Adipose tissue (tissue), 3 donors: ENCODE data around the gene HS2ST1. TPM values are rescaled to one million over a fixed set of nuclear protein-coding genes. Genes with fewer than 3 reads are reported as not detected.

Source experiments
- H3K27ac ChIP-seq: one replicate; pipeline ENCODE4 v1.5.1; 2013; ENCODE audit warnings: low read depth, low read length
- WGBS, 3 donors: extraction: QIAGEN DNeasy Blood & Tissue Kit; methylation state at CpG; one replicate each; pipeline ENCODE4 v1.1.7; 2013; 5-methylcytosine and 5-hydroxymethylcytosine counted together
- polyA plus RNA-seq, 3 donors: library from polyadenylated mRNA; stranded (reverse); fragments of 200-250 nt; gene quantifications; one replicate each; pipeline ENCODE4 v1.2.3, GENCODE V29; 2013
- donor health status: healthy with polysubstance abuse.
- donor health status: Bipolar disorder and iron deficiency.
- donor health status: healthy.

Gene HS2ST1
- polyA plus RNA-seq, 3 donors, result 4.6 to 7.0 (median 4.9) TPM

- 71 to 95% (median 90%) methylated on average over 3 of the region's 3 CpGs for WGBS, 3 donors
- H3K27ac ChIP-seq, result no peak overlapping the region
Measured at GRCh38 chr1:87115891-87116290, 201.5 kb downstream of the HS2ST1 start.

GRCh38 chr1:87117761-87118368 lies 203.4 kb downstream of the HS2ST1 start:
- WGBS, 3 donors, result 86 to 89% (median 88%) methylated on average over 7 of the region's 7 CpGs

GRCh38 chr1:87119541-87120140 lies 205.2 kb downstream of the HS2ST1 start:
- H3K27ac ChIP-seq, result no peak overlapping the region
- 79 to 87% (median 82%) methylated on average over 5 of the region's 5 CpGs for WGBS, 3 donors

More at GRCh38 chr1:87117761-87118368, 203.4 kb downstream of the HS2ST1 start:
- no peak overlapping the region for H3K27ac ChIP-seq

- no peak overlapping the region for H3K27ac ChIP-seq
- WGBS, 3 donors, result 93 to 97% (median 94%) methylated on average over 2 of the region's 2 CpGs
Measured at GRCh38 chr1:87120779-87121178, 206.3 kb downstream of the HS2ST1 start.

- whole genome bisulfite sequencing, 3 donors, result 46 to 65% (median 57%) methylated on average over 7 of the region's 7 CpGs
- no peak overlapping the region for H3K27ac ChIP-seq
Measured at GRCh38 chr1:87121711-87122163, 207.3 kb downstream of the HS2ST1 start.

GRCh38 chr1:87122243-87122642 lies 207.8 kb downstream of the HS2ST1 start:
- no peak overlapping the region for H3K27ac ChIP-seq
- 98 to 100% (median 100%) methylated on average over 1 of the region's 1 CpG for WGBS, 3 donors

GRCh38 chr1:87123610-87124009 lies 209.2 kb downstream of the HS2ST1 start:
- 72 to 92% (median 91%) methylated on average over 6 of the region's 6 CpGs for WGBS, 3 donors

GRCh38 chr1:87126886-87127505 lies 212.6 kb downstream of the HS2ST1 start:
- WGBS, 3 donors, result 89 to 92% (median 90%) methylated on average over 6 of the region's 6 CpGs
- H3K27ac ChIP-seq, result no peak overlapping the region

More at GRCh38 chr1:87123610-87124009, 209.2 kb downstream of the HS2ST1 start:
- H3K27ac ChIP-seq, result no peak overlapping the region

GRCh38 chr1:87127581-87127980 lies 213.1 kb downstream of the HS2ST1 start:
- 89 to 95% (median 94%) methylated on average over 3 of the region's 3 CpGs for WGBS, 3 donors
- no peak overlapping the region for H3K27ac ChIP-seq

- 65 to 85% (median 74%) methylated on average over 1 of the region's 1 CpG for WGBS, 3 donors
- H3K27ac ChIP-seq, result no peak overlapping the region
Measured at GRCh38 chr1:87129038-87129437, 214.6 kb downstream of the HS2ST1 start.

- H3K27ac ChIP-seq, result no peak overlapping the region
- WGBS, 3 donors, result 39 to 67% (median 39%) methylated on average over 8 of the region's 8 CpGs
Measured at GRCh38 chr1:87129606-87130005, 215.2 kb downstream of the HS2ST1 start.

GRCh38 chr1:87130438-87130837 lies 216.0 kb downstream of the HS2ST1 start:
- WGBS, 3 donors, result 70 to 83% (median 79%) methylated on average over 4 of the region's 4 CpGs

GRCh38 chr1:87131809-87132283 lies 217.4 kb downstream of the HS2ST1 start:
- 0 to 1% (median 1%) methylated on average over 32 of the region's 32 CpGs for WGBS, 3 donors
- no peak overlapping the region for H3K27ac ChIP-seq

More at GRCh38 chr1:87130438-87130837, 216.0 kb downstream of the HS2ST1 start:
- H3K27ac ChIP-seq, result no peak overlapping the region

GRCh38 chr1:87132284-87132870 lies 217.9 kb downstream of the HS2ST1 start:
- no peak overlapping the region for H3K27ac ChIP-seq
- WGBS, 3 donors, result 31 to 50% (median 32%) methylated on average over 47 of the region's 47 CpGs

GRCh38 chr1:87134061-87134460 lies 219.6 kb downstream of the HS2ST1 start:
- WGBS, 3 donors, result 49 to 74% (median 74%) methylated on average over 6 of the region's 6 CpGs
- H3K27ac ChIP-seq, result no peak overlapping the region

- no peak overlapping the region for H3K27ac ChIP-seq
- 55 to 64% (median 63%) methylated on average over 9 of the region's 9 CpGs for WGBS, 3 donors
Measured at GRCh38 chr1:87134625-87135328, 220.3 kb downstream of the HS2ST1 start.

- H3K27ac ChIP-seq, result no peak overlapping the region
- 84 to 86% (median 84%) methylated on average over 11 of the region's 11 CpGs for WGBS, 3 donors
Measured at GRCh38 chr1:87135329-87135712, 220.9 kb downstream of the HS2ST1 start.

GRCh38 chr1:87136607-87137341 lies 222.3 kb downstream of the HS2ST1 start:
- 68 to 79% (median 73%) methylated on average over 8 of the region's 8 CpGs for WGBS, 3 donors
- H3K27ac ChIP-seq, result no peak overlapping the region
